ENCODE measurements around the gene CEP112. TPM values are rescaled to one million over a fixed set of nuclear protein-coding genes. Genes with fewer than 3 reads are reported as not detected.

The CEP112 gene
- total RNA-seq, 1 experiment from 2014 or later = 9.5 TPM

DNA sequence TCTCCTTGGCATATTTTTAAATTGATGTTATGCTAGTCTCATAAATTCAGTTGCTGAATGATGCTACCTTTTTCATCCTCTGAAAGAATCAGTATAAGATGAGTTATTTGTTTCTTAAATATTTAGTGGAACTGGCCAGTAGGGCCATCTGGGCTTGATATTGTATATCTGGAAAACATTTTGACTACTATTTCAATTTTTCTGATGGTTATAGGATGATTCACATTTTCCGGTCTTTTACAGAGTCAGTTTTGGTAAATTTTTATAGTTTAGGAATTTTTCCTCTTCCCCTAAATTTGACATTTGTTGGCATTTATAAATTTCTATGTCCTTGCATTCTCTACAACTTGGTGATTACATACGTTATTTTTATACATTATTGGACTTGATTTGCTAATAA lies 334.2 kb downstream of the CEP112 start:
- ATAC-seq (no peak), DNase-seq (ENCODE audit: low read depth, low spot score) (no peak)
- intact Hi-C loops (cut with micrococcal nuclease; ENCODE audit: unreplicated experiment) (no loop called here), in situ Hi-C loops (cut with HindIII; ENCODE audit: low pct_unique_long_range_greater_than_20kb, low sequenced_read_pairs) (no loop called here)
- no peaks in the 10 kb centered on the region for H3K9me3 ChIP-seq (ENCODE audit: control insufficient read depth, insufficient read depth, low read depth, low read length)
- H3K4me3 ChIP-seq (ENCODE audit: low read depth in 2 of 2, low read length in 2 of 2) = no peak overlapping the region
- no peaks in the 10 kb centered on the region for H3K27me3 ChIP-seq (ENCODE audit: control insufficient read depth, insufficient read depth, low read length)
- H3K27ac ChIP-seq (ENCODE audit: low read length) = no peak overlapping the region
- TF ChIP-seq POLR2AphosphoS5 (IDR thresholded peaks at IDR 0.05; ENCODE audit: low read depth, low read length) = no peak
- no peak for TF ChIP-seq SIN3A (IDR thresholded peaks at IDR 0.05; ENCODE audit: borderline replicate concordance, insufficient read depth, low read depth, low read length)
- TF ChIP-seq TCF7L2 (IDR thresholded peaks at IDR 0.05; ENCODE audit: low read depth, low read length) = no peak
- no peak for TF ChIP-seq CTCF (IDR thresholded peaks at IDR 0.05)
- TF ChIP-seq REST (IDR thresholded peaks at IDR 0.05; ENCODE audit: insufficient read depth in 1 of 2, low read depth in 2 of 2, low read length in 1 of 2) = no peak
- no peaks in the 10 kb centered on the region for H3K36me3 ChIP-seq (ENCODE audit: control insufficient read depth, insufficient read depth, low read length)
- no TSS peak for BruUV-seq (replicated peaks)
- ChIA-PET POLR2A (no interaction called here), CTCF (no interaction called here)
- H3K4me1 ChIP-seq (ENCODE audit: control insufficient read depth, insufficient read depth, low read length) = no peaks in the 10 kb centered on the region

GRCh38 chr17:65856865-65857264 lies 335.1 kb downstream of the CEP112 start:
- H3K4me1 ChIP-seq (ENCODE audit: control insufficient read depth, insufficient read depth, low read length) = no peaks in the 10 kb centered on the region
- ChIA-PET CTCF (no interaction called here), POLR2A (no interaction called here)
- ATAC-seq (peak; percentile 69; the same call in 1 of the 2 replicates), DNase-seq (ENCODE audit: low read depth, low spot score) (no peak)
- H3K4me3 ChIP-seq (ENCODE audit: low read depth in 2 of 2, low read length in 2 of 2) = no peak overlapping the region
- no peak for TF ChIP-seq SIN3A (IDR thresholded peaks at IDR 0.05; ENCODE audit: borderline replicate concordance, insufficient read depth, low read depth, low read length)
- TF ChIP-seq REST (IDR thresholded peaks at IDR 0.05; ENCODE audit: insufficient read depth in 1 of 2, low read depth in 2 of 2, low read length in 1 of 2) = no peak
- no peak for TF ChIP-seq TCF7L2 (IDR thresholded peaks at IDR 0.05; ENCODE audit: low read depth, low read length)
- no peak for TF ChIP-seq POLR2AphosphoS5 (IDR thresholded peaks at IDR 0.05; ENCODE audit: low read depth, low read length)
- TF ChIP-seq CTCF (IDR thresholded peaks at IDR 0.05) = no peak
- no peaks in the 10 kb centered on the region for H3K27me3 ChIP-seq (ENCODE audit: control insufficient read depth, insufficient read depth, low read length)
- no peaks in the 10 kb centered on the region for H3K36me3 ChIP-seq (ENCODE audit: control insufficient read depth, insufficient read depth, low read length)
- intact Hi-C loops (cut with micrococcal nuclease; ENCODE audit: unreplicated experiment) (no loop called here), in situ Hi-C loops (cut with HindIII; ENCODE audit: low pct_unique_long_range_greater_than_20kb, low sequenced_read_pairs) (no loop called here)
- BruUV-seq (replicated peaks) = no TSS peak
- H3K9me3 ChIP-seq (ENCODE audit: control insufficient read depth, insufficient read depth, low read depth, low read length) = no peaks in the 10 kb centered on the region
- no peak overlapping the region for H3K27ac ChIP-seq (ENCODE audit: low read length)
